H1 (cell line): ENCODE results near the gene SRPK3. TPM values are rescaled to one million over a fixed set of nuclear protein-coding genes. Genes with fewer than 3 reads are reported as not detected.

ENCODE experiments used
- CTCF ChIA-PET: fragments of 300-600 bp; sonication (Branson Sonifier 250); formaldehyde crosslinking; loops from one replicate; lab custom pipeline; 2021; ENCODE audit not compliant: partially characterized antibody; lab: Charles Lee
- POLR2A ChIA-PET: fragments of 300-600 bp; sonication (Branson Sonifier 250); formaldehyde crosslinking; loops from one replicate; lab custom pipeline; 2021; ENCODE audit warnings: inconsistent platforms; ENCODE audit not compliant: partially characterized antibody; lab: Charles Lee
- DNase-seq, 2 experiments: peaks; one replicate each; pipeline versions ENCODE4 v3.0.0 to v3.0.0-alpha.2; 2010 to 2022; ENCODE audit warnings: low spot score in 2 of 2, low read depth in 1 of 2, mixed read lengths in 1 of 2
- FAIRE-seq: peaks from 2 replicates; lab custom pipeline; 2011; peaks lifted over from hg19 to GRCh38; lab: Jason Lieb, UNC
- H2AFZ ChIP-seq: 2 replicates; pipeline ENCODE4 v1.8.1; 2012; ENCODE audit warnings: low read length, inconsistent platforms
- H2AK5ac ChIP-seq: 2 replicates; pipeline ENCODE4 v1.6.1; 2013; ENCODE audit warnings: low read depth, low read length
- H2BK120ac ChIP-seq: replicated peaks from 2 replicates; pipeline ENCODE3; 2013; ENCODE audit warnings: low read depth, low read length, inconsistent platforms
- H2BK12ac ChIP-seq: 2 replicates; pipeline ENCODE4 v1.6.1; 2013; ENCODE audit warnings: low read depth, low read length
- H2BK15ac ChIP-seq: 2 replicates; pipeline ENCODE4 v1.6.1; 2013; ENCODE audit warnings: low read length
- H2BK20ac ChIP-seq: 2 replicates; pipeline ENCODE4 v1.6.1; 2013; ENCODE audit warnings: low read length
- H2BK5ac ChIP-seq: 2 replicates; pipeline ENCODE4 v1.6.1; 2013; ENCODE audit warnings: low read depth, low read length
- H3K14ac ChIP-seq: 2 replicates; pipeline ENCODE4 v1.6.1; 2013; ENCODE audit warnings: inconsistent platforms; ENCODE audit not compliant: insufficient read length
- H3K18ac ChIP-seq: 2 replicates; pipeline ENCODE4 v1.6.1; 2013; ENCODE audit warnings: low read length; ENCODE audit errors: extremely low read depth
- H3K23ac ChIP-seq: 2 replicates; pipeline ENCODE4 v1.6.1; 2013; ENCODE audit warnings: inconsistent platforms; ENCODE audit not compliant: insufficient read length
- H3K23me2 ChIP-seq: 2 replicates; pipeline ENCODE4 v1.6.1; 2013; ENCODE audit warnings: low read depth, low read length
- H3K27ac ChIP-seq: 2 replicates; pipeline ENCODE4 v1.6.1; 2011; ENCODE audit warnings: low read depth, low read length, inconsistent platforms
- H3K27me3 ChIP-seq, 4 experiments: replicated peaks in 1 of 4; 1 replicate in 1 of 4; 2 replicates in 3 of 4; pipeline versions ENCODE4 v1.6.1 to v1.8.1; 2011 to 2013; ENCODE audit warnings: low read length in 3 of 4, mild to moderate bottlenecking in 3 of 4, inconsistent platforms in 2 of 4, mixed read lengths in 2 of 4, moderate library complexity in 1 of 4; ENCODE audit not compliant: control insufficient read depth in 3 of 4, insufficient read depth in 3 of 4; ENCODE audit errors: extremely low read depth in 1 of 4
- H3K36me3 ChIP-seq, 4 experiments: 2 replicates each; pipeline versions ENCODE4 v1.6.1 to v1.8.1; 2011 to 2013; ENCODE audit warnings: mild to moderate bottlenecking in 4 of 4, low read length in 3 of 4, moderate library complexity in 2 of 4, control low read depth in 1 of 4, inconsistent platforms in 1 of 4; ENCODE audit not compliant: insufficient read depth in 4 of 4, control insufficient read depth in 2 of 4
- H3K4ac ChIP-seq: replicated peaks from 2 replicates; pipeline ENCODE3; 2013; ENCODE audit warnings: low read length, low read depth, mixed read lengths, inconsistent platforms; ENCODE audit not compliant: insufficient read length
- H3K4me1 ChIP-seq, 4 experiments: replicated peaks in 1 of 4; 1 replicate in 1 of 4; 2 replicates in 3 of 4; pipeline versions ENCODE4 v1.6.1 to v1.8.1; 2011 to 2013; ENCODE audit warnings: low read length in 3 of 4, inconsistent platforms in 2 of 4, mixed read lengths in 1 of 4; ENCODE audit not compliant: insufficient read depth in 4 of 4, control insufficient read depth in 3 of 4
- H3K4me2 ChIP-seq, 2 experiments: 2 replicates each; pipeline versions ENCODE4 v1.6.1 to v1.8.1; 2011 to 2013; ENCODE audit warnings: low read depth in 2 of 2, low read length in 2 of 2, control low read depth in 1 of 2, inconsistent platforms in 1 of 2, mild to moderate bottlenecking in 1 of 2; ENCODE audit not compliant: insufficient read depth in 1 of 2
- H3K4me3 ChIP-seq, 4 experiments: fragments of 200-600, 300-600 bp in 1 of 4; sonication (generic), shearing (Covaris generic), sonication (Bioruptor Twin) in 1 of 4; 2 replicates each; pipeline versions ENCODE4 v1.5.1 to v1.8.1; 2011 to 2016; ENCODE audit warnings: low read length in 4 of 4, low read depth in 3 of 4, control low read depth in 2 of 4, inconsistent platforms in 2 of 4, mild to moderate bottlenecking in 2 of 4, mixed read lengths in 1 of 4, moderate library complexity in 1 of 4; ENCODE audit not compliant: insufficient read depth in 2 of 4; ENCODE audit errors: extremely low read depth in 1 of 4
- H3K56ac ChIP-seq: replicated peaks from 2 replicates; pipeline ENCODE3; 2013; ENCODE audit warnings: low read depth, mild to moderate bottlenecking, mixed read lengths, low read length, inconsistent platforms; ENCODE audit not compliant: insufficient read length
- H3K79me1 ChIP-seq: 2 replicates; pipeline ENCODE4 v1.6.1; 2013; ENCODE audit warnings: low read depth, low read length, control low read depth
- H3K79me2 ChIP-seq, 2 experiments: 2 replicates each; pipeline versions ENCODE4 v1.6.1 to v1.8.1; 2012 to 2013; ENCODE audit warnings: low read length in 2 of 2, mild to moderate bottlenecking in 2 of 2, inconsistent platforms in 1 of 2; ENCODE audit not compliant: insufficient read depth in 2 of 2, control insufficient read depth in 1 of 2
- H3K9ac ChIP-seq, 4 experiments: replicated peaks in 1 of 4; 1 replicate in 1 of 4; 2 replicates in 3 of 4; pipeline versions ENCODE4 v1.6.1 to v1.8.1; 2011 to 2013; ENCODE audit warnings: low read depth in 3 of 4, low read length in 3 of 4, control low read depth in 2 of 4, mild to moderate bottlenecking in 2 of 4, moderate library complexity in 2 of 4, inconsistent platforms in 1 of 4; ENCODE audit errors: extremely low read depth in 1 of 4
- H3K9me3 ChIP-seq, 2 experiments: 2 replicates each; pipeline versions ENCODE4 v1.6.1 to v1.8.1; 2012 to 2013; ENCODE audit warnings: mild to moderate bottlenecking in 2 of 2, moderate library complexity in 2 of 2, control low read depth in 1 of 2, inconsistent platforms in 1 of 2, low read depth in 1 of 2, low read length in 1 of 2, mixed read lengths in 1 of 2; ENCODE audit not compliant: insufficient read depth in 2 of 2
- H4K20me1 ChIP-seq, 2 experiments: replicated peaks in 1 of 2; 2 replicates each; pipeline versions ENCODE3 to v1.8.1; 2011 to 2013; ENCODE audit warnings: inconsistent platforms in 2 of 2, low read length in 2 of 2, mild to moderate bottlenecking in 1 of 2; ENCODE audit not compliant: insufficient read depth in 2 of 2, control insufficient read depth in 1 of 2
- H4K5ac ChIP-seq: 2 replicates; pipeline ENCODE4 v1.6.1; 2013; ENCODE audit warnings: low read length, low read depth, mixed read lengths, inconsistent platforms; ENCODE audit not compliant: insufficient read length
- H4K8ac ChIP-seq: 2 replicates; pipeline ENCODE4 v1.8.0; 2013; ENCODE audit warnings: mild to moderate bottlenecking, moderate library complexity, low read length, inconsistent platforms; ENCODE audit not compliant: insufficient read depth; ENCODE audit errors: extremely low read depth
- H4K91ac ChIP-seq: replicated peaks from 2 replicates; pipeline ENCODE3; 2013; ENCODE audit warnings: low read length, mixed read lengths, inconsistent platforms; ENCODE audit not compliant: insufficient read length
- BCL11A ChIP-seq, 2 experiments: IDR thresholded peaks; one replicate each; pipeline ENCODE4 v1.6.1; 2011; ENCODE audit warnings: low read depth in 2 of 2, low read length in 2 of 2, mild to moderate bottlenecking in 2 of 2
- BRCA1 ChIP-seq: IDR thresholded peaks from 2 replicates; pipeline ENCODE4 v1.6.1; 2012; ENCODE audit warnings: low read depth, low read length, improper control_type of control experiment
- CHD2 ChIP-seq: IDR thresholded peaks from 2 replicates; pipeline ENCODE4 v1.6.1; 2012; ENCODE audit warnings: low read length, improper control_type of control experiment
- CREB1 ChIP-seq: IDR thresholded peaks from 2 replicates; pipeline ENCODE4 v1.6.1; 2012; ENCODE audit warnings: inconsistent platforms
- JUND ChIP-seq: IDR thresholded peaks from 2 replicates; pipeline ENCODE4 v1.6.1; 2011; ENCODE audit warnings: mild to moderate bottlenecking, improper control_type of control experiment, low read length
- KDM1A ChIP-seq: fragments of 200-600, 300-600 bp; sonication (generic); IDR thresholded peaks from 2 replicates; pipeline ENCODE4 v1.7.1; 2016; ENCODE audit warnings: mild to moderate bottlenecking, low read length, borderline replicate concordance
- KDM4A ChIP-seq: IDR thresholded peaks from one replicate; pipeline ENCODE4 v1.7.1; 2012; ENCODE audit warnings: low read depth, mild to moderate bottlenecking, moderate library complexity, low read length, inconsistent platforms; ENCODE audit not compliant: severe bottlenecking
- NRF1 ChIP-seq: IDR thresholded peaks from 2 replicates; pipeline ENCODE4 v1.6.1; 2011; ENCODE audit warnings: mild to moderate bottlenecking, low read depth, low read length, improper control_type of control experiment
- POLR2AphosphoS5 ChIP-seq: IDR thresholded peaks from 2 replicates; pipeline ENCODE4 v1.6.1; 2011; ENCODE audit warnings: low read depth, low read length
- RAD21 ChIP-seq, 2 experiments: IDR thresholded peaks in 1 of 2; conservative IDR thresholded peaks in 1 of 2; 2 replicates each; pipeline ENCODE4 v1.6.1; 2011; ENCODE audit warnings: low read depth in 2 of 2, low read length in 2 of 2, improper control_type of control experiment in 1 of 2, inconsistent platforms in 1 of 2, mild to moderate bottlenecking in 1 of 2, moderate library complexity in 1 of 2
- RXRA ChIP-seq: IDR thresholded peaks from 2 replicates; pipeline ENCODE4 v1.6.1; 2011; ENCODE audit warnings: low read depth, mild to moderate bottlenecking, low read length, moderate library complexity; ENCODE audit not compliant: insufficient read depth
- SUZ12 ChIP-seq: fragments of 200-600 bp; sonication (generic); IDR thresholded peaks from 2 replicates; pipeline ENCODE4 v1.6.1; 2012; ENCODE audit warnings: mild to moderate bottlenecking, inconsistent platforms, low read length, moderate library complexity, mixed read lengths
- TEAD4 ChIP-seq: IDR thresholded peaks from 2 replicates; pipeline ENCODE4 v1.6.1; 2012; ENCODE audit warnings: low read depth, low read length, inconsistent platforms, mixed read lengths
- WGBS, 2 experiments: shearing (Covaris generic) in 1 of 2; methylation state at CpG; one replicate each; pipeline versions ENCODE4 v1.1.6 to v1.1.7; 2013 to 2015; ENCODE audit warnings: low lambda C conversion rate in 2 of 2, mixed read lengths in 2 of 2, inconsistent platforms in 1 of 2, low coverage in 1 of 2, missing lambda C conversion rate in 1 of 2; ENCODE audit not compliant: insufficient replicate concordance in 2 of 2, insufficient coverage in 1 of 2, insufficient read length in 1 of 2; ENCODE audit errors: extremely low coverage in 1 of 2, missing lambda C conversion rate in 1 of 2; 5-methylcytosine and 5-hydroxymethylcytosine counted together
- polyA plus RNA-seq, 7 experiments: library from polyadenylated mRNA; depleted of rRNA in 3 of 7; stranded (reverse) in 5 of 7; unstranded in 2 of 7; fragments of >200 nt in 5 of 7; fragments of 200-250 nt in 2 of 7; gene quantifications; 1 replicate in 5 of 7; 2 replicates in 1 of 7; 4 replicates in 1 of 7; pipeline versions ENCODE4 v1.2.1 to v1.2.3, GENCODE V29; 2011 to 2013; ENCODE audit warnings: missing spikeins in 2 of 7, mixed read lengths in 2 of 7
- total RNA-seq: library from RNA; stranded (reverse); fragmentation: NEBNext Ultra II Directional; extraction: Animal tissue kit (Norgen Biotek cat#: 25700); gene quantifications from 2 replicates; pipeline ENCODE4 v1.2.1, GENCODE V29; 2021

The SRPK3 gene
- total and polyA plus RNA-seq, 2 of the 8 experiments (the other 6 are each of a cell fraction or from before 2014, with no cell fraction given), result not detected

- Histone ChIP-seq H3K56ac (no peak overlapping the region), H2BK15ac (no peak overlapping the region), H2AK5ac (no peak overlapping the region), H3K4ac (no peak overlapping the region), H3K9ac (peak overlapping the region in 1 of 4 experiments; percentile 43; a peak in 3 of 7 replicates), H3K23ac (no peak overlapping the region), H3K14ac (no peak overlapping the region), H3K9me3 (no peaks in the 10 kb centered on the region), H2BK5ac (no peak overlapping the region), H3K27me3 (no peaks in the 10 kb centered on the region), H3K4me2 (peak overlapping the region; percentile 59 to 85), H3K4me3 (peak overlapping the region; percentile 77 to 92 (median 83); a peak in 7 of 8 replicates), H3K18ac (no peak overlapping the region), H3K27ac (no peak overlapping the region), H4K91ac (no peak overlapping the region), H3K36me3 (peaks cover 0 to 21% (median 3%) of the 10 kb centered on the region in 4 experiments; a peak in 3 of 8 replicates), H4K20me1 (peaks cover 0 to 6% of the 10 kb centered on the region in 2 experiments), H2BK120ac (no peak overlapping the region), H3K23me2 (peaks cover 2% of the 10 kb centered on the region; the same call in 1 of the 2 replicates), H2AFZ (no peak overlapping the region), H2BK12ac (no peak overlapping the region), H4K5ac (no peak overlapping the region), H3K79me1 (no peaks in the 10 kb centered on the region; the same call in none of the 2 replicates), H3K79me2 (peaks cover 0 to 34% of the 10 kb centered on the region in 2 experiments; a peak in 1 of 4 replicates), H3K4me1 (peaks cover 0 to 17% (median 6%) of the 10 kb centered on the region in 4 experiments; a peak in 4 of 7 replicates), H2BK20ac (no peak overlapping the region), H4K8ac (no peak overlapping the region)
- POLR2A ChIA-PET, result interaction anchor here (0.7 to 2.2 kb wide), 6 partner anchors 9 to 175 kb away, joined by 3 to 10 read pairs (median 3); partner anchors contain the start of gene NAA10
- CTCF ChIA-PET, result interaction anchor here (0.8 kb wide), 1 partner anchor 25 kb away, joined by 3 read pairs; no protein-coding TSS in a partner anchor
- FAIRE-seq, result no peak
- WGBS, 2 experiments, result 62% methylated on average over 4 of the region's 7 CpGs; no CpG with 5 or more reads in 1 of the 2 experiments
- no peak for DNase-seq
- no peak for TF ChIP-seq BRCA1
- TF ChIP-seq POLR2AphosphoS5, result no peak
- no peak for TF ChIP-seq TEAD4
- no peak for TF ChIP-seq RXRA
- TF ChIP-seq RAD21 (IDR thresholded peaks at IDR 0.05 in 1 of 2, conservative IDR thresholded peaks at IDR 0.05 in 1 of 2; ENCODE audit: low read depth in 2 of 2, low read length in 2 of 2), result no peak
- no peak for TF ChIP-seq CHD2
- TF ChIP-seq KDM4A, result no peak
- no peak for TF ChIP-seq KDM1A
- no peak for TF ChIP-seq SUZ12
- no peak for TF ChIP-seq BCL11A (IDR thresholded peaks at IDR 0.05; ENCODE audit: low read depth in 2 of 2, low read length in 2 of 2)
- TF ChIP-seq CREB1, result no peak
- no peak for TF ChIP-seq JUND
- TF ChIP-seq NRF1, result no peak
Observed at GRCh38 chrX:153793291-153793690, 12.4 kb downstream of the SRPK3 start.
